HepG2 (cell line): ENCODE data around the gene SNX21. TPM values are rescaled to one million over a fixed set of nuclear protein-coding genes. Genes with fewer than 3 reads are reported as not detected.

Source experiments
- FOXJ3 ChIP-seq: sonication (generic); formaldehyde crosslinking; IDR thresholded peaks from 2 replicates; pipeline ENCODE4 v1.4.0; 2020; ENCODE audit warnings: missing genetic modification reagents, mild to moderate bottlenecking, borderline replicate concordance
- HMG20A ChIP-seq: IDR thresholded peaks from 2 replicates; pipeline ENCODE4 v1.6.1; 2016; ENCODE audit warnings: borderline replicate concordance
- IRF2 ChIP-seq: IDR thresholded peaks from 2 replicates; pipeline ENCODE4 v1.6.1; 2018; ENCODE audit warnings: missing genetic modification reagents, missing compliant biosample characterization
- KLF6 ChIP-seq: IDR thresholded peaks from 2 replicates; pipeline ENCODE4 v1.8.0; 2016; ENCODE audit warnings: missing biosample characterization, missing genetic modification reagents
- MED1 ChIP-seq: sonication (generic); formaldehyde crosslinking; IDR thresholded peaks from 2 replicates; pipeline ENCODE4 v1.4.0; 2020; ENCODE audit warnings: missing genetic modification reagents
- PRDM10 ChIP-seq: sonication (generic); formaldehyde crosslinking; IDR thresholded peaks from 2 replicates; pipeline ENCODE4 v1.4.0; 2020; ENCODE audit warnings: low read depth, missing genetic modification reagents
- RAD51 ChIP-seq: fragments of 450-650 bp; IDR thresholded peaks from 2 replicates; pipeline ENCODE4 v1.6.1; 2016; ENCODE audit warnings: borderline replicate concordance
- RARA ChIP-seq: IDR thresholded peaks from 2 replicates; pipeline ENCODE4 v1.6.1; 2016; ENCODE audit warnings: missing genetic modification reagents, missing compliant biosample characterization
- SAP130 ChIP-seq: IDR thresholded peaks from 2 replicates; pipeline ENCODE4 v1.6.1; 2016; ENCODE audit warnings: low read depth
- SPEN ChIP-seq: sonication (generic); formaldehyde crosslinking; IDR thresholded peaks from 2 replicates; pipeline ENCODE4 v1.5.1; 2020; ENCODE audit warnings: low read depth, mild to moderate bottlenecking, missing genetic modification reagents
- SRF ChIP-seq: IDR thresholded peaks from 2 replicates; pipeline ENCODE4 v1.6.1; 2011; ENCODE audit warnings: mild to moderate bottlenecking, low read depth, low read length, moderate library complexity
- ZMYM4 ChIP-seq: sonication (generic); formaldehyde crosslinking; IDR thresholded peaks from 2 replicates; pipeline ENCODE4 v1.8.1; 2023; ENCODE audit warnings: mild to moderate bottlenecking, missing genetic modification reagents
- ZNF550 ChIP-seq: sonication (generic); formaldehyde crosslinking; IDR thresholded peaks from 2 replicates; pipeline ENCODE4 v1.4.0; 2020; ENCODE audit warnings: mild to moderate bottlenecking, missing genetic modification reagents, borderline replicate concordance
- ZNF563 ChIP-seq: sonication (generic); formaldehyde crosslinking; IDR thresholded peaks from 2 replicates; pipeline ENCODE4 v1.8.0; 2022; ENCODE audit warnings: mild to moderate bottlenecking, moderate library complexity, missing genetic modification reagents
- ZNF660 ChIP-seq: sonication (generic); formaldehyde crosslinking; IDR thresholded peaks from 2 replicates; pipeline ENCODE4 v1.5.1; 2020; ENCODE audit warnings: mild to moderate bottlenecking, low read depth, missing genetic modification reagents, borderline replicate concordance
- polyA plus RNA-seq, 8 experiments: library from polyadenylated mRNA; depleted of rRNA in 3 of 8; stranded (reverse) in 7 of 8; unstranded in 1 of 8; fragments of >200 nt; fragmentation: Illumina TruSeq in 4 of 8; extraction: Trizol in 4 of 8; gene quantifications; 2 replicates each; pipeline versions ENCODE4 v1.2.1 to v1.2.3, GENCODE V29; 2011 to 2016; ENCODE audit warnings: low read depth in 4 of 8, missing spikeins in 1 of 8, mixed read lengths in 1 of 8; ENCODE audit not compliant: insufficient read depth in 1 of 8
- total RNA-seq, 5 experiments: library from RNA; depleted of rRNA; stranded (reverse); fragments of >200 nt; fragmentation: Illumina TruSeq; extraction: Trizol; gene quantifications; 2 replicates each; pipeline ENCODE4 v1.2.3, GENCODE V29; 2016; ENCODE audit warnings: low read depth in 1 of 5
- TF ChIP-seq, protein P1 (sequence below): sonication (generic); formaldehyde crosslinking; IDR thresholded peaks from 2 replicates; pipeline ENCODE4 v1.5.1; 2020; ENCODE audit warnings: mild to moderate bottlenecking, moderate library complexity, missing genetic modification reagents
- TF ChIP-seq, protein P2 (sequence below): sonication (generic); formaldehyde crosslinking; IDR thresholded peaks from 2 replicates; pipeline ENCODE4; 2020; ENCODE audit warnings: missing genetic modification reagents, mild to moderate bottlenecking, borderline replicate concordance
- TF ChIP-seq, protein P3 (sequence below): sonication (generic); formaldehyde crosslinking; IDR thresholded peaks from 2 replicates; pipeline ENCODE4 v1.8.0; 2022; ENCODE audit warnings: mild to moderate bottlenecking, missing genetic modification reagents

The SNX21 gene
- total and polyA plus RNA-seq, 2 of the 13 experiments (the other 11 are each of a cell fraction or from before 2014, with no cell fraction given) = 7.7 to 12.8 TPM

DNA sequence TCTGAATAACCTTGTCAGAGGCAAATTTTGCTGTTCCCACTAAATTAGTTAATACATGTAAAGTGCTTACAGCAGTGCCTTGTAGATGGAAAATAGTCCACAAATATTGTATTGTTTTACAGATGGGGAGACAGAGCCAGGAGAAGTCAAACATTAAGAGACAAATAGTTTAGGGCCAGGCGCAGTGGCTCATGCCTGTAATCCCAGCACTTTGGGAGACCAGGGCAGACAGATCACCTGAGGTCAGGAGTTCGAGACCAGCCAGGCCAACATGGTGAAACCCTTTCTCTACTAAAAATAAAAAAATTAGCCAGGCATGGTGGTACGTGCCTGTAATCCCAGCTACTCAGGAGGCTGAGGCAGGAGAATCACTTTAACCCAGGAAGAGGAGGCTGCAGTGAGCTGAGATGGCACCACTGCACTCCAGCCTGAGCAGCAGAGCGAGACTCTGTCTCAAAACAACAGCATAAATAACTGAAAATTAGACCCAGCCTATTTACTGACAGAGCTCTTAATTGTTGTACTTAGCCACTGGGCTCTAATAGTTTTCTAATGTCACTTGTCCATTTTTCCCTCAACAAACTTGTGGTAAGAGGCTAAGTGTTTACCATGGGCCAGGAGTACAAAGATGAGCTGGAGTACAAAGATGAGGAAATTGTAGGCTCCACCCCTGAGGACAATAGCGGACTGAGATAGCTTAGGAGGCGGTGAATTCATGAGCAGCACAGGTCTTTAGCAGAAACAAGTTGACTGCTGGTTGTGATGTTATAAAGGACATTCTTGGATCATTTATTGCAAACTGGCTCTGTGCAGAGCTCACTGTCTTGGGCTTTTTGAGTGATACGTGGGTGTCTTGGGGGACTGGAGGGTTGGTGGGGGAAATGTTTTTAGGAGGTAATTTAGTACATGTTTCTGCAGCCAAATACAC is 30.2 kb downstream of the SNX21 start (continued):
- TF ChIP-seq PRDM10 (CRISPR knock-in tag) (0 out of 2 replicates have a peak, but pooled peaks have one; percentile 29), ZNF660 (CRISPR knock-in tag) (no peak), RAD51 (no peak), ZMYM4 (CRISPR knock-in tag) (peak; percentile 35; the same call in 1 of the 2 replicates), IRF2 (CRISPR knock-in tag) (peak; percentile 39; the same call in 1 of the 2 replicates), ZNF563 (CRISPR knock-in tag) (0 out of 2 replicates have a peak, but pooled peaks have one; percentile 63), SAP130 (CRISPR knock-in tag) (peak; percentile 83), KLF6 (CRISPR knock-in tag) (0 out of 2 replicates have a peak, but pooled peaks have one; percentile 28), SRF (no peak), SPEN (peak; percentile 55; the same call in 1 of the 2 replicates), ZNF550 (CRISPR knock-in tag) (0 out of 2 replicates have a peak, but pooled peaks have one; percentile 46), RARA (CRISPR knock-in tag) (peak; percentile 61), FOXJ3 (CRISPR knock-in tag) (0 out of 2 replicates have a peak, but pooled peaks have one; percentile 75), MED1 (peak; percentile 73), HMG20A (CRISPR knock-in tag) (peak; percentile 53; the same call in 1 of the 2 replicates)
- TF ChIP-seq, protein P1, sequence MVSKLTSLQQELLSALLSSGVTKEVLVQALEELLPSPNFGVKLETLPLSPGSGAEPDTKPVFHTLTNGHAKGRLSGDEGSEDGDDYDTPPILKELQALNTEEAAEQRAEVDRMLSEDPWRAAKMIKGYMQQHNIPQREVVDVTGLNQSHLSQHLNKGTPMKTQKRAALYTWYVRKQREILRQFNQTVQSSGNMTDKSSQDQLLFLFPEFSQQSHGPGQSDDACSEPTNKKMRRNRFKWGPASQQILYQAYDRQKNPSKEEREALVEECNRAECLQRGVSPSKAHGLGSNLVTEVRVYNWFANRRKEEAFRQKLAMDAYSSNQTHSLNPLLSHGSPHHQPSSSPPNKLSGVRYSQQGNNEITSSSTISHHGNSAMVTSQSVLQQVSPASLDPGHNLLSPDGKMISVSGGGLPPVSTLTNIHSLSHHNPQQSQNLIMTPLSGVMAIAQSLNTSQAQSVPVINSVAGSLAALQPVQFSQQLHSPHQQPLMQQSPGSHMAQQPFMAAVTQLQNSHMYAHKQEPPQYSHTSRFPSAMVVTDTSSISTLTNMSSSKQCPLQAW = peak; percentile 63; the same call in 1 of the 2 replicates
- TF ChIP-seq, protein P2, sequence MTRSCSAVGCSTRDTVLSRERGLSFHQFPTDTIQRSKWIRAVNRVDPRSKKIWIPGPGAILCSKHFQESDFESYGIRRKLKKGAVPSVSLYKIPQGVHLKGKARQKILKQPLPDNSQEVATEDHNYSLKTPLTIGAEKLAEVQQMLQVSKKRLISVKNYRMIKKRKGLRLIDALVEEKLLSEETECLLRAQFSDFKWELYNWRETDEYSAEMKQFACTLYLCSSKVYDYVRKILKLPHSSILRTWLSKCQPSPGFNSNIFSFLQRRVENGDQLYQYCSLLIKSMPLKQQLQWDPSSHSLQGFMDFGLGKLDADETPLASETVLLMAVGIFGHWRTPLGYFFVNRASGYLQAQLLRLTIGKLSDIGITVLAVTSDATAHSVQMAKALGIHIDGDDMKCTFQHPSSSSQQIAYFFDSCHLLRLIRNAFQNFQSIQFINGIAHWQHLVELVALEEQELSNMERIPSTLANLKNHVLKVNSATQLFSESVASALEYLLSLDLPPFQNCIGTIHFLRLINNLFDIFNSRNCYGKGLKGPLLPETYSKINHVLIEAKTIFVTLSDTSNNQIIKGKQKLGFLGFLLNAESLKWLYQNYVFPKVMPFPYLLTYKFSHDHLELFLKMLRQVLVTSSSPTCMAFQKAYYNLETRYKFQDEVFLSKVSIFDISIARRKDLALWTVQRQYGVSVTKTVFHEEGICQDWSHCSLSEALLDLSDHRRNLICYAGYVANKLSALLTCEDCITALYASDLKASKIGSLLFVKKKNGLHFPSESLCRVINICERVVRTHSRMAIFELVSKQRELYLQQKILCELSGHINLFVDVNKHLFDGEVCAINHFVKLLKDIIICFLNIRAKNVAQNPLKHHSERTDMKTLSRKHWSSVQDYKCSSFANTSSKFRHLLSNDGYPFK (CRISPR knock-in tag) = peak; percentile 62; the same call in 1 of the 2 replicates
- TF ChIP-seq, protein P3, sequence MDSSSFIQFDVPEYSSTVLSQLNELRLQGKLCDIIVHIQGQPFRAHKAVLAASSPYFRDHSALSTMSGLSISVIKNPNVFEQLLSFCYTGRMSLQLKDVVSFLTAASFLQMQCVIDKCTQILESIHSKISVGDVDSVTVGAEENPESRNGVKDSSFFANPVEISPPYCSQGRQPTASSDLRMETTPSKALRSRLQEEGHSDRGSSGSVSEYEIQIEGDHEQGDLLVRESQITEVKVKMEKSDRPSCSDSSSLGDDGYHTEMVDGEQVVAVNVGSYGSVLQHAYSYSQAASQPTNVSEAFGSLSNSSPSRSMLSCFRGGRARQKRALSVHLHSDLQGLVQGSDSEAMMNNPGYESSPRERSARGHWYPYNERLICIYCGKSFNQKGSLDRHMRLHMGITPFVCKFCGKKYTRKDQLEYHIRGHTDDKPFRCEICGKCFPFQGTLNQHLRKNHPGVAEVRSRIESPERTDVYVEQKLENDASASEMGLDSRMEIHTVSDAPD (CRISPR knock-in tag) = no peak
